ENCODE results near the gene TRDN.

DNA sequence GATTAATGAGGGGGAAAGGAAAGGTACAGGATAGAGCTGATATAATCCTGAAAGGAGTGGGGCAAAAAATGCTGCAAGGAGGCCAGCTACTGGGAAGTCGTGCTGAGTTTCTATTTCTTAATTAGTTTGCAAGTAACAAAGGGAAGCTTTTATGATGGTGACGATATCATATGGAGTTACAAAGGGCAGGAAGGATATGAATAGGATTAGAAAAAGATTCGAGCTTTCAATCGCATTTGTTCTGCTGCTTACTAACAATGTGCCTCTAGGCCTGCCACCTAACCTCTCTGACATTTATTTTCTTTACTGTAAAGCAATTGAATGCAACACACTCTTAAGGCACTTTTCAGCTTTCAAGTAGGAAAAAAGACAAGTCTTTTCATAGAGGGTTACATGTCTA is 421.5 kb downstream of the TRDN start:
- TF ChIP-seq, protein P1, sequence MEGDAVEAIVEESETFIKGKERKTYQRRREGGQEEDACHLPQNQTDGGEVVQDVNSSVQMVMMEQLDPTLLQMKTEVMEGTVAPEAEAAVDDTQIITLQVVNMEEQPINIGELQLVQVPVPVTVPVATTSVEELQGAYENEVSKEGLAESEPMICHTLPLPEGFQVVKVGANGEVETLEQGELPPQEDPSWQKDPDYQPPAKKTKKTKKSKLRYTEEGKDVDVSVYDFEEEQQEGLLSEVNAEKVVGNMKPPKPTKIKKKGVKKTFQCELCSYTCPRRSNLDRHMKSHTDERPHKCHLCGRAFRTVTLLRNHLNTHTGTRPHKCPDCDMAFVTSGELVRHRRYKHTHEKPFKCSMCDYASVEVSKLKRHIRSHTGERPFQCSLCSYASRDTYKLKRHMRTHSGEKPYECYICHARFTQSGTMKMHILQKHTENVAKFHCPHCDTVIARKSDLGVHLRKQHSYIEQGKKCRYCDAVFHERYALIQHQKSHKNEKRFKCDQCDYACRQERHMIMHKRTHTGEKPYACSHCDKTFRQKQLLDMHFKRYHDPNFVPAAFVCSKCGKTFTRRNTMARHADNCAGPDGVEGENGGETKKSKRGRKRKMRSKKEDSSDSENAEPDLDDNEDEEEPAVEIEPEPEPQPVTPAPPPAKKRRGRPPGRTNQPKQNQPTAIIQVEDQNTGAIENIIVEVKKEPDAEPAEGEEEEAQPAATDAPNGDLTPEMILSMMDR (IDR thresholded peaks at IDR 0.05; ENCODE audit: poor library complexity), result no peak
- TF ChIP-seq EZH2 (IDR thresholded peaks at IDR 0.05; ENCODE audit: borderline replicate concordance), result no peak
